ENCODE measurements around the gene HDHD5. TPM values are rescaled to one million over a fixed set of nuclear protein-coding genes. Genes with fewer than 3 reads are reported as not detected.
A peak's percentile ranks its signal among the peaks of the same experiment; 100 is the strongest.

The HDHD5 gene
- total RNA-seq, 2 experiments from 2014 or later = 11.0 to 11.6 TPM

GRCh38 chr22:17161991-17162390 lies 2.9 kb upstream of the HDHD5 start:
- TF ChIP-seq, protein P1, sequence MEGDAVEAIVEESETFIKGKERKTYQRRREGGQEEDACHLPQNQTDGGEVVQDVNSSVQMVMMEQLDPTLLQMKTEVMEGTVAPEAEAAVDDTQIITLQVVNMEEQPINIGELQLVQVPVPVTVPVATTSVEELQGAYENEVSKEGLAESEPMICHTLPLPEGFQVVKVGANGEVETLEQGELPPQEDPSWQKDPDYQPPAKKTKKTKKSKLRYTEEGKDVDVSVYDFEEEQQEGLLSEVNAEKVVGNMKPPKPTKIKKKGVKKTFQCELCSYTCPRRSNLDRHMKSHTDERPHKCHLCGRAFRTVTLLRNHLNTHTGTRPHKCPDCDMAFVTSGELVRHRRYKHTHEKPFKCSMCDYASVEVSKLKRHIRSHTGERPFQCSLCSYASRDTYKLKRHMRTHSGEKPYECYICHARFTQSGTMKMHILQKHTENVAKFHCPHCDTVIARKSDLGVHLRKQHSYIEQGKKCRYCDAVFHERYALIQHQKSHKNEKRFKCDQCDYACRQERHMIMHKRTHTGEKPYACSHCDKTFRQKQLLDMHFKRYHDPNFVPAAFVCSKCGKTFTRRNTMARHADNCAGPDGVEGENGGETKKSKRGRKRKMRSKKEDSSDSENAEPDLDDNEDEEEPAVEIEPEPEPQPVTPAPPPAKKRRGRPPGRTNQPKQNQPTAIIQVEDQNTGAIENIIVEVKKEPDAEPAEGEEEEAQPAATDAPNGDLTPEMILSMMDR (IDR thresholded peaks at IDR 0.05) = no peak
- POLR2A ChIA-PET = interaction anchor here (1.0 kb wide), 1 partner anchor 75 kb away, joined by 3 read pairs; no protein-coding TSS in a partner anchor
- Mint-ChIP-seq H3K36me3 (ENCODE audit: low read depth) (no peaks in the 10 kb centered on the region), H3K27me3 (no peaks in the 10 kb centered on the region), H3K27ac (no peak overlapping the region), H3K4me3 (peak overlapping the region; percentile 27), H3K4me1 (ENCODE audit: low read depth) (peaks cover 23% of the 10 kb centered on the region), H3K9me3 (no peaks in the 10 kb centered on the region)
- Histone ChIP-seq H3K9me3 (ENCODE audit: control insufficient read depth in 1 of 2, insufficient read depth in 1 of 2, low read length in 2 of 2) (no peaks in the 10 kb centered on the region), H3K4me3 (ENCODE audit: low read length) (no peak overlapping the region), H3K27ac (ENCODE audit: low read depth in 1 of 2, low read length in 2 of 2) (no peak overlapping the region), H3K4me1 (ENCODE audit: insufficient read depth, low read length) (peaks cover 30% of the 10 kb centered on the region), H3K27me3 (ENCODE audit: control insufficient read depth in 1 of 2, insufficient read depth in 2 of 2, low read length in 2 of 2) (no peaks in the 10 kb centered on the region), H3K36me3 (ENCODE audit: insufficient read depth, low read length) (no peaks in the 10 kb centered on the region)
- ATAC-seq (ENCODE audit: poor library complexity) = no peak
- intact Hi-C loops (cut with DNase I, micrococcal nuclease) = no loop called here
- CTCF ChIA-PET = interaction anchor here (1.5 to 6.7 kb wide), 2 partner anchors 10 to 86 kb away, joined by 5 to 46 read pairs; no protein-coding TSS in a partner anchor
- no peak for DNase-seq

- Histone ChIP-seq H3K4me1 (ENCODE audit: insufficient read depth, low read length) (peaks cover 39% of the 10 kb centered on the region), H3K9me3 (ENCODE audit: control insufficient read depth in 1 of 2, insufficient read depth in 1 of 2, low read length in 2 of 2) (no peaks in the 10 kb centered on the region), H3K27me3 (ENCODE audit: control insufficient read depth in 1 of 2, insufficient read depth in 2 of 2, low read length in 2 of 2) (no peaks in the 10 kb centered on the region), H3K4me3 (ENCODE audit: low read length) (peak overlapping the region; percentile 81), H3K27ac (ENCODE audit: low read depth in 1 of 2, low read length in 2 of 2) (peak overlapping the region in 1 of 2 donors; percentile 60), H3K36me3 (ENCODE audit: insufficient read depth, low read length) (no peaks in the 10 kb centered on the region)
- Mint-ChIP-seq H3K4me1 (ENCODE audit: low read depth) (peaks cover 37% of the 10 kb centered on the region), H3K27ac (peak overlapping the region; percentile 52), H3K27me3 (no peaks in the 10 kb centered on the region), H3K36me3 (ENCODE audit: low read depth) (peaks cover 7% of the 10 kb centered on the region), H3K9me3 (no peaks in the 10 kb centered on the region), H3K4me3 (peak overlapping the region; percentile 82)
- intact Hi-C loops (cut with DNase I, micrococcal nuclease) = loop anchor here (1.0 to 5.0 kb wide), 4 partner anchors 42 to 468 kb away; partner anchors contain the start of genes ATP6V1E1 (in 1 of the 2) and IL17RA (in 1 of the 2)
- TF ChIP-seq, protein P1 (IDR thresholded peaks at IDR 0.05) = no peak
- CTCF ChIA-PET = interaction anchor here (1.1 to 6.7 kb wide), 2 partner anchors 13 to 75 kb away, joined by 3 to 46 read pairs; partner anchors contain the start of gene IL17RA
- ATAC-seq (ENCODE audit: poor library complexity) = peak; percentile 22
- POLR2A ChIA-PET = interaction anchor here (0.8 to 2.1 kb wide), 2 partner anchors 12 to 52 kb away, joined by 3 to 7 read pairs; no protein-coding TSS in a partner anchor
- peak in 10 of 14 experiments; percentile 11 to 62 (median 22) for DNase-seq
These were observed 451 bp upstream of the HDHD5 start for GRCh38 chr22:17159504-17159951.

DNA sequence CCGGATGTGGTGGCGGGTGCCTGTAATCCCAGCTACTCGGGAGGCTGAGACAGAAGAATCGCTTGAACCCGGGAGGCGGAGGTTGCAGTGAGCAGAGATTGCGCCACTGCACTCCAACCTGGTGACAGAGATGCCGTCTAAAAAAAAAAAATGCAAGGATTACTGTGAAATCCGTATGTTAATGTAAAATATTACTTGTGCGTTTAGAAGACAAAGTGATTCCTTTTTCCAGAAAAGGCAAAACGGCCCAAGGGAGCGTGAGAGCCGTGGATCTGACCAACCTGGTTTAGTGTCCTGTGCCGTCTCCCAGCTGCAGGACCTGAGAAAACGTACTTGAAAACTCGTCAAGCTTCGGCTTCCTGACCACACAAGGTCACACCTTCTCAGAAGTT lies 905 bp downstream of the HDHD5 start:
- Mint-ChIP-seq H3K4me3 (peak overlapping the region; percentile 82), H3K4me1 (ENCODE audit: low read depth) (peaks cover 41% of the 10 kb centered on the region), H3K9me3 (no peaks in the 10 kb centered on the region), H3K36me3 (ENCODE audit: low read depth) (peaks cover 7% of the 10 kb centered on the region), H3K27ac (peak overlapping the region; percentile 58), H3K27me3 (no peaks in the 10 kb centered on the region)
- POLR2A ChIA-PET = interaction anchor here (0.5 to 1.0 kb wide), 2 partner anchors 66 to 70 kb away, joined by 3 to 5 read pairs; no protein-coding TSS in a partner anchor
- no peak for ATAC-seq (ENCODE audit: poor library complexity)
- H3K27ac ChIP-seq (ENCODE audit: low read depth in 1 of 2, low read length in 2 of 2) = peak overlapping the region in 1 of 2 donors; percentile 65
- CTCF ChIA-PET = interaction anchor here (6.7 kb wide), 1 partner anchor 14 kb away, joined by 46 read pairs; no protein-coding TSS in a partner anchor
- no peak for DNase-seq
- no peaks in the 10 kb centered on the region for H3K27me3 ChIP-seq (ENCODE audit: control insufficient read depth in 1 of 2, insufficient read depth in 2 of 2, low read length in 2 of 2)
- peak overlapping the region; percentile 85 for H3K4me3 ChIP-seq (ENCODE audit: low read length)
- TF ChIP-seq, protein P1 (IDR thresholded peaks at IDR 0.05) = no peak
- H3K36me3 ChIP-seq (ENCODE audit: insufficient read depth, low read length) = no peaks in the 10 kb centered on the region
- H3K4me1 ChIP-seq (ENCODE audit: insufficient read depth, low read length) = peaks cover 39% of the 10 kb centered on the region
- no peaks in the 10 kb centered on the region for H3K9me3 ChIP-seq (ENCODE audit: control insufficient read depth in 1 of 2, insufficient read depth in 1 of 2, low read length in 2 of 2)
- intact Hi-C loops (cut with DNase I, micrococcal nuclease) = loop anchor here (2.0 to 5.0 kb wide), 3 partner anchors 41 to 469 kb away; partner anchors contain the start of gene ATP6V1E1 (in 1 of the 2)
